Lung (tissue), 12 donors: ENCODE data around the gene SH3BP4. TPM values are rescaled to one million over a fixed set of nuclear protein-coding genes. Genes with fewer than 3 reads are reported as not detected.

Experiments
- ATAC-seq: fragments of 200-7000 bp; cut with Tn5 transposase; one replicate; pipeline ENCODE4 v1.9.1; 2020; ENCODE audit warnings: moderate number of reproducible peaks; ENCODE audit not compliant: insufficient read depth, low FRiP score
- DNase-seq, 3 donors: peaks; one replicate each; pipeline ENCODE4 v3.0.0-alpha.2; 2013 to 2017
- H3K27ac ChIP-seq, 2 donors: one replicate each; pipeline ENCODE4 v1.5.1; 2013; ENCODE audit warnings: mild to moderate bottlenecking in 2 of 2, moderate library complexity in 2 of 2, control low read depth in 1 of 2, inconsistent platforms in 1 of 2, low read depth in 1 of 2, low read length in 1 of 2
- H3K27me3 ChIP-seq, 3 donors: one replicate each; pipeline ENCODE4 v1.5.1; 2013; ENCODE audit warnings: low read length in 2 of 3; ENCODE audit not compliant: control insufficient read depth in 3 of 3, insufficient read depth in 3 of 3
- H3K36me3 ChIP-seq, 4 donors: one replicate each; pipeline ENCODE4 v1.5.1; 2013; ENCODE audit warnings: low read length in 4 of 4, mild to moderate bottlenecking in 1 of 4, moderate library complexity in 1 of 4; ENCODE audit not compliant: control insufficient read depth in 4 of 4, insufficient read depth in 4 of 4
- H3K4me1 ChIP-seq, 5 donors: one replicate each; pipeline ENCODE4 v1.5.1; 2013; ENCODE audit warnings: low read length in 5 of 5, mild to moderate bottlenecking in 2 of 5, moderate library complexity in 1 of 5; ENCODE audit not compliant: control insufficient read depth in 5 of 5, insufficient read depth in 5 of 5
- H3K4me3 ChIP-seq: one replicate; pipeline ENCODE4 v1.5.1; 2013; ENCODE audit warnings: mild to moderate bottlenecking, control low read depth, moderate library complexity
- H3K9ac ChIP-seq, 2 donors: one replicate each; pipeline ENCODE4 v1.5.1; 2013; ENCODE audit warnings: low read length in 2 of 2, control low read depth in 1 of 2; ENCODE audit not compliant: insufficient read depth in 1 of 2
- H3K9me3 ChIP-seq, 4 donors: one replicate each; pipeline ENCODE4 v1.5.1; 2013; ENCODE audit warnings: low read length in 3 of 4, mild to moderate bottlenecking in 1 of 4, moderate library complexity in 1 of 4; ENCODE audit not compliant: control insufficient read depth in 4 of 4, insufficient read depth in 3 of 4
- CTCF ChIP-seq: IDR thresholded peaks from 2 replicates; pipeline ENCODE4 v1.5.1; 2012; ENCODE audit warnings: mild to moderate bottlenecking; ENCODE audit errors: control extremely low read depth, extremely low read depth
- WGBS, 2 donors: extraction: QIAGEN DNeasy Blood & Tissue Kit; methylation state at CpG; one replicate each; pipeline ENCODE4 v1.1.7; 2013; 5-methylcytosine and 5-hydroxymethylcytosine counted together
- polyA plus RNA-seq, 2 donors: library from polyadenylated mRNA; stranded (reverse); fragments of 200-250 nt; gene quantifications; one replicate each; pipeline ENCODE4 v1.2.1, GENCODE V29; 2013
- total RNA-seq, 2 donors: library from RNA; depleted of rRNA in 1 of 2; stranded (reverse); fragments of >200 nt in 1 of 2; gene quantifications; one replicate each; pipeline ENCODE4 v1.2.1, GENCODE V29; 2014 to 2021
- donor health status: control.
- donor health status: control.
- donor health status: Bipolar disorder and iron deficiency.
- donor health status: healthy.
- donor health status: DM: yes; HTN: yes; CAD: no.

The SH3BP4 gene
- total and polyA plus RNA-seq, 4 donors, result 12.0 to 36.5 (median 18.2) TPM

DNA sequence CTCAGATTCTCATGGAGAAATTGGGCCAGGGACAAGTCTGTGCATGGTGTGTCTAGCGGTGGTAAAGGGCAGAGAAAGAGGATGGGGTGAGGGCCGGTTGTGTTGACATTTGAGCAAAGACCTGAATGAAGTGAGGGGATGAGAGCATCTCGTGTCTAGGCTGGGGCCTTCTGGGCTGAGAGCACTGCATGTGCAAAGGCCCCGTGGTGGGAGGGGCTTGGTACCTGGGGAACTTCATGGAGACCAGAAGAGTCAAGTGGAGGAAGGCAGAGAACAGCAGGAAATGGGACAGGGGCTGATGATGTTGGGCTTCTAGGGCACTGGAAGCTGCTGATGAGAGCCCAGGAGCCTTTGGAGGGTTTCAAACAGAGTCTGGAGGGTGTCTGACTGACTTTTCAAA, 76.8 kb downstream of the SH3BP4 start:
- Histone ChIP-seq H3K36me3 (peaks cover 0 to under 1% (median 0%) of the 10 kb centered on the region in 4 donors), H3K27me3 (no peaks in the 10 kb centered on the region), H3K4me1 (peaks cover 2 to 15% (median 13%) of the 10 kb centered on the region in 5 donors), H3K27ac (no peak overlapping the region), H3K4me3 (no peak overlapping the region), H3K9me3 (no peaks in the 10 kb centered on the region), H3K9ac (no peak overlapping the region)
- DNase-seq (no peak), ATAC-seq (no peak)
- TF ChIP-seq CTCF, result no peak
- WGBS, 2 donors, result 82 to 91% methylated on average over 4 of the region's 4 CpGs

GRCh38 chr2:235029054-235029453, 77.2 kb downstream of the SH3BP4 start:
- Histone ChIP-seq H3K27me3 (no peaks in the 10 kb centered on the region), H3K4me1 (peaks cover 4 to 18% (median 14%) of the 10 kb centered on the region in 5 donors), H3K9ac (no peak overlapping the region), H3K4me3 (no peak overlapping the region), H3K36me3 (peaks cover 0 to 1% (median 0%) of the 10 kb centered on the region in 4 donors), H3K27ac (no peak overlapping the region), H3K9me3 (no peaks in the 10 kb centered on the region)
- TF ChIP-seq CTCF, result no peak
- ATAC-seq, result no peak
- 95 to 96% methylated on average over 7 of the region's 7 CpGs for WGBS, 2 donors
- DNase-seq, result no peak

DNA sequence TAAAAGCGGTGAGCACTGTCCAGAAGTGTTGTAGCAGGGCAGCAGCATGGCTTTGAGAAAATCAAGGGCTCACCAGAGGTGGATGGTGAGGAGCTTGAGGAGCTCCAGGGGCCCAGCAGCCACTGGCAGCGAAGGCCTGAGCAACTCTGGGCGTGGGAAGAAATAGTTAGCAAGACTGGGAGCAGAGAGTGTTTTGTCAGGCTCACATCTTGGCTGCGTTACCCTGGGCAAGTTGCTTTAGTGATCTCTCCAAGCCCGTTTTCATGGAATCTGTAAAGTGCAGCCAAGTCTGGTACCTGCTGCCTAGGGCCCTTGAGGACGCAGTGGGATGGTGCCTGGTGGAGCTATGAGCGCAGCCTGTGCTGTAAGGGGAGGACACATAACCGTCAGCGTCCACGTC, 78.3 kb downstream of the SH3BP4 start:
- H3K27me3 ChIP-seq, result no peaks in the 10 kb centered on the region
- no peak for DNase-seq
- no peak overlapping the region for H3K27ac ChIP-seq
- 89 to 94% methylated on average over 10 of the region's 10 CpGs for WGBS, 2 donors
- no peaks in the 10 kb centered on the region for H3K9me3 ChIP-seq
- H3K4me1 ChIP-seq, result peaks cover 4 to 16% (median 14%) of the 10 kb centered on the region in 5 donors
- no peak overlapping the region for H3K4me3 ChIP-seq
- ATAC-seq, result no peak
- no peak overlapping the region for H3K9ac ChIP-seq
- H3K36me3 ChIP-seq, result peaks cover 0 to 4% (median 0%) of the 10 kb centered on the region in 4 donors
- no peak for TF ChIP-seq CTCF

- peaks cover 0 to 4% (median 2%) of the 10 kb centered on the region in 4 donors for H3K36me3 ChIP-seq
- no peaks in the 10 kb centered on the region for H3K27me3 ChIP-seq
- H3K27ac ChIP-seq, result no peak overlapping the region
- peaks cover 0 to 16% (median 11%) of the 10 kb centered on the region in 5 donors for H3K4me1 ChIP-seq
- H3K4me3 ChIP-seq, result no peak overlapping the region
- 75 to 84% methylated on average over 4 of the region's 4 CpGs for WGBS, 2 donors
- DNase-seq (no peak), ATAC-seq (no peak)
- H3K9ac ChIP-seq, result no peak overlapping the region
- no peak for TF ChIP-seq CTCF
- H3K9me3 ChIP-seq, result no peaks in the 10 kb centered on the region
These were observed 79.1 kb downstream of the SH3BP4 start for GRCh38 chr2:235030936-235031335.
